HepG2 (cell line): ENCODE results near the gene ZBTB4. TPM values are rescaled to one million over a fixed set of nuclear protein-coding genes. Genes with fewer than 3 reads are reported as not detected.

Experiments
- AGO2 ChIP-seq: fragments of 200-400 bp; formaldehyde crosslinking; optimal IDR thresholded peaks from 2 replicates; pipeline ENCODE3; 2017; ENCODE audit warnings: mild to moderate bottlenecking, low read depth, low read length, moderate library complexity
- ATM ChIP-seq: fragments of 450-650 bp; IDR thresholded peaks from 2 replicates; pipeline ENCODE4 v1.7.1; 2017; ENCODE audit warnings: mild to moderate bottlenecking, borderline replicate concordance
- DRAP1 ChIP-seq: IDR thresholded peaks from 2 replicates; pipeline ENCODE4 v1.6.1; 2016; ENCODE audit warnings: missing genetic modification reagents, missing compliant biosample characterization
- FOXA1 ChIP-seq, 2 experiments: fragments of 450-650 bp in 1 of 2; sonication (generic) in 1 of 2; formaldehyde crosslinking in 1 of 2; IDR thresholded peaks; 2 replicates each; pipeline versions ENCODE4 v1.4.0 to v1.6.1; 2016 to 2020; ENCODE audit warnings: missing genetic modification reagents in 1 of 2
- HMGXB4 ChIP-seq, 2 experiments: sonication (generic) in 1 of 2; formaldehyde crosslinking in 1 of 2; IDR thresholded peaks; 2 replicates each; pipeline versions ENCODE4 v1.4.0 to v1.6.1; 2018 to 2020; ENCODE audit warnings: missing genetic modification reagents in 2 of 2, borderline replicate concordance in 1 of 2, low read depth in 1 of 2, mild to moderate bottlenecking in 1 of 2, missing biosample characterization in 1 of 2
- JARID2 ChIP-seq: sonication (generic); formaldehyde crosslinking; IDR thresholded peaks from 2 replicates; pipeline ENCODE4 v1.8.1; 2023; ENCODE audit warnings: missing genetic modification reagents, inconsistent platforms; ENCODE audit not compliant: insufficient replicate concordance
- KAT2B ChIP-seq: fragments of 150-350 bp; IDR thresholded peaks from 2 replicates; pipeline ENCODE4 v1.6.1; 2014; ENCODE audit warnings: low read depth, low read length, borderline replicate concordance
- MEIS2 ChIP-seq: sonication (generic); formaldehyde crosslinking; IDR thresholded peaks from 2 replicates; pipeline ENCODE4 v1.9.0; 2021; ENCODE audit warnings: mild to moderate bottlenecking, missing genetic modification reagents
- MYNN ChIP-seq: sonication (generic); formaldehyde crosslinking; IDR thresholded peaks from 2 replicates; pipeline ENCODE4 v1.4.0; 2020; ENCODE audit warnings: mild to moderate bottlenecking, low read depth, missing genetic modification reagents
- NBN ChIP-seq: fragments of 450-650 bp; conservative IDR thresholded peaks from 2 replicates; pipeline ENCODE4 v1.6.1; 2017
- NFIB ChIP-seq: sonication (generic); formaldehyde crosslinking; IDR thresholded peaks from 2 replicates; pipeline ENCODE4 v1.9.0; 2021; ENCODE audit warnings: missing genetic modification reagents, mild to moderate bottlenecking, borderline replicate concordance
- PBX2 ChIP-seq: IDR thresholded peaks from 2 replicates; pipeline ENCODE4 v1.6.1; 2016; ENCODE audit warnings: control low read depth
- POGK ChIP-seq: sonication (generic); formaldehyde crosslinking; conservative IDR thresholded peaks from 2 replicates; pipeline ENCODE4 v1.8.0; 2022; ENCODE audit warnings: mild to moderate bottlenecking, moderate library complexity, missing genetic modification reagents
- ZFX ChIP-seq: sonication (generic); formaldehyde crosslinking; IDR thresholded peaks from 2 replicates; pipeline ENCODE4 v1.4.0; 2020; ENCODE audit warnings: mild to moderate bottlenecking, low read depth, missing genetic modification reagents, moderate library complexity
- ZKSCAN8 ChIP-seq: IDR thresholded peaks from 2 replicates; pipeline ENCODE4 v1.6.1; 2016; ENCODE audit warnings: borderline replicate concordance, missing genetic modification reagents, missing compliant biosample characterization
- ZNF18 ChIP-seq: sonication (generic); formaldehyde crosslinking; IDR thresholded peaks from 2 replicates; pipeline ENCODE4 v1.8.0; 2022; ENCODE audit warnings: mild to moderate bottlenecking, missing genetic modification reagents; ENCODE audit not compliant: insufficient replicate concordance
- ZNF230 ChIP-seq: sonication (generic); formaldehyde crosslinking; IDR thresholded peaks from 2 replicates; pipeline ENCODE4 v1.4.0; 2020; ENCODE audit warnings: mild to moderate bottlenecking, missing genetic modification reagents
- ZNF260 ChIP-seq: sonication (generic); formaldehyde crosslinking; IDR thresholded peaks from 2 replicates; pipeline ENCODE4 v1.4.0; 2020; ENCODE audit warnings: missing genetic modification reagents, low read depth, mild to moderate bottlenecking, borderline replicate concordance
- ZNF510 ChIP-seq: sonication (generic); formaldehyde crosslinking; IDR thresholded peaks from 2 replicates; pipeline ENCODE4 v1.4.0; 2020; ENCODE audit warnings: low read depth, mild to moderate bottlenecking, missing genetic modification reagents
- ZNF605 ChIP-seq: sonication (generic); formaldehyde crosslinking; IDR thresholded peaks from 2 replicates; pipeline ENCODE4 v1.8.0; 2022; ENCODE audit warnings: mild to moderate bottlenecking, missing genetic modification reagents
- ZSCAN21 ChIP-seq: sonication (generic); formaldehyde crosslinking; IDR thresholded peaks from 2 replicates; pipeline ENCODE4 v1.8.0; 2022; ENCODE audit warnings: mild to moderate bottlenecking, missing genetic modification reagents, moderate library complexity, borderline replicate concordance
- polyA plus RNA-seq, 8 experiments: library from polyadenylated mRNA; depleted of rRNA in 3 of 8; stranded (reverse) in 7 of 8; unstranded in 1 of 8; fragments of >200 nt; fragmentation: Illumina TruSeq in 4 of 8; extraction: Trizol in 4 of 8; gene quantifications; 2 replicates each; pipeline versions ENCODE4 v1.2.1 to v1.2.3, GENCODE V29; 2011 to 2016; ENCODE audit warnings: low read depth in 4 of 8, missing spikeins in 1 of 8, mixed read lengths in 1 of 8; ENCODE audit not compliant: insufficient read depth in 1 of 8
- total RNA-seq, 5 experiments: library from RNA; depleted of rRNA; stranded (reverse); fragments of >200 nt; fragmentation: Illumina TruSeq; extraction: Trizol; gene quantifications; 2 replicates each; pipeline ENCODE4 v1.2.3, GENCODE V29; 2016; ENCODE audit warnings: low read depth in 1 of 5

Gene ZBTB4
- total and polyA plus RNA-seq, 2 of the 13 experiments (the other 11 are each of a cell fraction or from before 2014, with no cell fraction given) = 4.3 to 7.4 TPM

- peak; percentile 96 for TF ChIP-seq AGO2
- no peak; a peak in 2 of 4 replicates for TF ChIP-seq HMGXB4 (CRISPR knock-in tag; IDR thresholded peaks at IDR 0.05; ENCODE audit: borderline replicate concordance in 1 of 2, low read depth in 1 of 2)
- 0 out of 2 replicates have a peak, but pooled peaks have one; percentile 27 for TF ChIP-seq NBN
- TF ChIP-seq ZKSCAN8 (CRISPR knock-in tag) = 0 out of 2 replicates have a peak, but pooled peaks have one; percentile 18
- peak; percentile 84 for TF ChIP-seq ZFX (CRISPR knock-in tag)
- TF ChIP-seq NFIB (CRISPR knock-in tag) = no peak
- 0 out of 2 replicates have a peak, but pooled peaks have one; percentile 47 for TF ChIP-seq ZNF230 (CRISPR knock-in tag)
- peak; percentile 99 for TF ChIP-seq DRAP1 (CRISPR knock-in tag)
- TF ChIP-seq ZSCAN21 (CRISPR knock-in tag) = peak; percentile 80
- peak; percentile 84 for TF ChIP-seq ZNF605 (CRISPR knock-in tag)
- TF ChIP-seq PBX2 (CRISPR knock-in tag) = no peak; the same call in 1 of the 2 replicates
- no peak for TF ChIP-seq ATM
- peak; percentile 93 for TF ChIP-seq ZNF510 (CRISPR knock-in tag)
- no peak for TF ChIP-seq FOXA1 (IDR thresholded peaks at IDR 0.05)
- 0 out of 2 replicates have a peak, but pooled peaks have one; percentile 15 for TF ChIP-seq FOXA1 (CRISPR knock-in tag; IDR thresholded peaks at IDR 0.05)
- no peak for TF ChIP-seq ZNF18 (CRISPR knock-in tag)
- peak; percentile 28 for TF ChIP-seq JARID2 (CRISPR knock-in tag)
- no peak for TF ChIP-seq ZNF260 (CRISPR knock-in tag)
- peak; percentile 83 for TF ChIP-seq POGK (CRISPR knock-in tag)
- no peak for TF ChIP-seq KAT2B
- TF ChIP-seq MEIS2 (CRISPR knock-in tag) = peak; percentile 93
- peak; percentile 86; the same call in 1 of the 2 replicates for TF ChIP-seq MYNN (CRISPR knock-in tag)
Measured at GRCh38 chr17:7484067-7484918, 4.9 kb upstream of the ZBTB4 start, which contains the start of gene POLR2A (continued).
